GM12878 (cell line): ENCODE data around the gene IZUMO1. TPM values are rescaled to one million over a fixed set of nuclear protein-coding genes. Genes with fewer than 3 reads are reported as not detected.

ENCODE experiments used
- BACH1 ChIP-seq: fragments of 450-650 bp; IDR thresholded peaks from 2 replicates; pipeline ENCODE4 v1.6.1; 2017; ENCODE audit warnings: mild to moderate bottlenecking, borderline replicate concordance
- CHD2 ChIP-seq: IDR thresholded peaks from 2 replicates; pipeline ENCODE4 v1.6.1; 2011; ENCODE audit warnings: low read depth, low read length, improper control_type of control experiment, borderline replicate concordance
- CREM ChIP-seq: IDR thresholded peaks from 2 replicates; pipeline ENCODE4 v1.6.1; 2014; ENCODE audit warnings: antibody characterized with exemption, low read depth
- EGR1 ChIP-seq, 2 experiments: IDR thresholded peaks; 1 replicate in 1 of 2; 2 replicates in 1 of 2; pipeline ENCODE4 v1.6.1; 2011 to 2012; ENCODE audit warnings: low read depth in 2 of 2, low read length in 2 of 2, borderline replicate concordance in 1 of 2, mild to moderate bottlenecking in 1 of 2, moderate library complexity in 1 of 2
- GATAD2B ChIP-seq: fragments of 450-650 bp; conservative IDR thresholded peaks from 2 replicates; pipeline ENCODE4 v1.6.1; 2017; ENCODE audit warnings: low read depth, mild to moderate bottlenecking, moderate library complexity
- IKZF1 ChIP-seq: fragments of 450-650 bp; conservative IDR thresholded peaks from 2 replicates; pipeline ENCODE4 v1.6.1; 2017; ENCODE audit warnings: antibody characterized with exemption, mild to moderate bottlenecking
- MYC ChIP-seq: IDR thresholded peaks from 2 replicates; pipeline ENCODE4 v1.6.1; 2011; ENCODE audit warnings: mild to moderate bottlenecking, low read length, moderate library complexity, inconsistent platforms; ENCODE audit not compliant: insufficient read depth, insufficient replicate concordance, insufficient read length, severe bottlenecking
- NRF1 ChIP-seq: conservative IDR thresholded peaks from 2 replicates; pipeline ENCODE4 v1.6.1; 2011; ENCODE audit warnings: mild to moderate bottlenecking, low read depth, low read length, improper control_type of control experiment
- POLR2A ChIP-seq: IDR thresholded peaks from 2 replicates; pipeline ENCODE4 v1.6.1; 2011; ENCODE audit warnings: low read depth, mild to moderate bottlenecking, low read length
- SMC3 ChIP-seq: IDR thresholded peaks from 2 replicates; pipeline ENCODE4 v1.6.1; 2011; ENCODE audit warnings: low read length, improper control_type of control experiment, borderline replicate concordance
- TARDBP ChIP-seq: IDR thresholded peaks from 2 replicates; pipeline ENCODE4 v1.6.1; 2016; ENCODE audit warnings: borderline replicate concordance
- TCF12 ChIP-seq: IDR thresholded peaks from 2 replicates; pipeline ENCODE4 v1.6.1; 2011; ENCODE audit warnings: low read depth, mild to moderate bottlenecking, low read length
- YY1 ChIP-seq: IDR thresholded peaks from 2 replicates; pipeline ENCODE4 v1.6.1; 2011; ENCODE audit warnings: low read depth, mild to moderate bottlenecking, low read length
- ZNF274 ChIP-seq: IDR thresholded peaks from one replicate; pipeline ENCODE4 v1.8.0; 2011; ENCODE audit not compliant: insufficient read length, insufficient read depth
- polyA plus RNA-seq, 11 experiments: library from polyadenylated mRNA; depleted of rRNA in 4 of 11; unstranded in 6 of 11; stranded (reverse) in 5 of 11; fragments of >200 nt; fragmentation: Nextera tagmentation in 4 of 11; fragmentation: Illumina TruSeq in 1 of 11; extraction: Ambion mirVana in 4 of 11; extraction: Trizol in 1 of 11; gene quantifications; 1 replicate in 1 of 11; 2 replicates in 10 of 11; pipeline versions ENCODE4 v1.2.1 to v1.2.3, GENCODE V29; 2011 to 2016; ENCODE audit warnings: inconsistent platforms in 2 of 11, missing spikeins in 2 of 11, low read depth in 1 of 11
- total RNA-seq, 4 experiments: library from RNA; depleted of rRNA in 3 of 4; stranded (reverse); fragments of >200 nt in 3 of 4; fragmentation: Illumina TruSeq in 1 of 4; extraction: Trizol in 1 of 4; gene quantifications; 2 replicates each; pipeline versions ENCODE4 v1.2.1 to v1.2.3, GENCODE V29; 2013 to 2021
- TF ChIP-seq, protein P1 (sequence below): fragments of 450-650 bp; formaldehyde crosslinking; IDR thresholded peaks from 2 replicates; pipeline ENCODE4 v1.4.0; 2022; ENCODE audit warnings: mild to moderate bottlenecking, moderate library complexity
- TF ChIP-seq, protein P2 (sequence below): fragments of 450-650 bp; IDR thresholded peaks from 2 replicates; pipeline ENCODE4 v1.6.1; 2017; ENCODE audit warnings: mild to moderate bottlenecking, low read depth, inconsistent platforms; ENCODE audit not compliant: poor library complexity, severe bottlenecking
- TF ChIP-seq, protein P3 (sequence below): fragments of 450-650 bp; IDR thresholded peaks from 2 replicates; pipeline ENCODE4 v1.6.1; 2016; ENCODE audit warnings: mild to moderate bottlenecking
- TF ChIP-seq, protein P4 (sequence below): fragments of 450-650 bp; IDR thresholded peaks from 2 replicates; pipeline ENCODE4 v1.6.1; 2017; ENCODE audit warnings: mild to moderate bottlenecking, moderate library complexity

Gene IZUMO1
- total and polyA plus RNA-seq, 10 of the 15 experiments (the other 5 are each of a cell fraction or from before 2014, with no cell fraction given): not detected

DNA sequence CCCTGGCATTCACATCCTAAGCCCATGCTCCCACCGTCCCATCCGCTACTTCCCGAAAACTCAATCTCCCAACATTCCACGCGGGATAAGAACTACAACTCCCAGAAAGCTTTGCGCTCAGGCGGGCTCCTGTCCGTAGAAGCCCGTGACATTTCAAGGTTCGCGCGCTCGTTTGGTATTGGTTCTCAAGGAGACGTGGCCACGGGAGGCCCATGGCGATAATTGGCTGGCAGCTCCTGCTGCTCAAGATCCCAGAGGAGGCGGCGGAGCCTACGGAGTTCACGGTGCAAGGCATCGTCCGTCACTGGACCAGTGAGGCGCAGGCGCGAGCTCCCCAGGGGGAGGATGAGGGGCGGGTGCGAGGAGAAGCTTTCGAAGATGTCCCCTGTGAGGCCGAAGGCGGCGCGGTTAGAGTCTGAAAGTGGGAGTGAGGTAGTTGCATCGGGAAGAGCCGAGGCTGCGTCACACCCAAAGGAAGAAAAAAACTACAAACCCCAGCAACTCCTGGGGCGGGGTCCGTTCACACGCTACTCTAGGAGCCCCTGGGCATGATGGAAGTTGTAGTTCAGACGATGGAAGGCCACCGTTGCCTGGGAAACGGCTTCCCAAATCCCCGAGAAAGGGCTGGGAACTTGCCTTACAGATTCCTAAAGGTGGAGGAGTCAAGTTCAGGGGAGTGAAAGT is 26.0 kb downstream of the IZUMO1 start (continued):
- TF ChIP-seq CHD2 (peak; percentile 95), TARDBP (peak; percentile 95), GATAD2B (0 out of 2 replicates have a peak, but pooled peaks have one; percentile 50), TCF12 (no peak), SMC3 (no peak), YY1 (peak; percentile 51), NRF1 (peak; percentile 51), CREM (peak; percentile 84), POLR2A (peak; percentile 80), IKZF1 (peak; percentile 97), ZNF274 (no peak), BACH1 (no peak), EGR1 (IDR thresholded peaks at IDR 0.05; ENCODE audit: borderline replicate concordance in 1 of 2, low read depth in 2 of 2, low read length in 2 of 2) (no peak), MYC (no peak)
- TF ChIP-seq, protein P1, sequence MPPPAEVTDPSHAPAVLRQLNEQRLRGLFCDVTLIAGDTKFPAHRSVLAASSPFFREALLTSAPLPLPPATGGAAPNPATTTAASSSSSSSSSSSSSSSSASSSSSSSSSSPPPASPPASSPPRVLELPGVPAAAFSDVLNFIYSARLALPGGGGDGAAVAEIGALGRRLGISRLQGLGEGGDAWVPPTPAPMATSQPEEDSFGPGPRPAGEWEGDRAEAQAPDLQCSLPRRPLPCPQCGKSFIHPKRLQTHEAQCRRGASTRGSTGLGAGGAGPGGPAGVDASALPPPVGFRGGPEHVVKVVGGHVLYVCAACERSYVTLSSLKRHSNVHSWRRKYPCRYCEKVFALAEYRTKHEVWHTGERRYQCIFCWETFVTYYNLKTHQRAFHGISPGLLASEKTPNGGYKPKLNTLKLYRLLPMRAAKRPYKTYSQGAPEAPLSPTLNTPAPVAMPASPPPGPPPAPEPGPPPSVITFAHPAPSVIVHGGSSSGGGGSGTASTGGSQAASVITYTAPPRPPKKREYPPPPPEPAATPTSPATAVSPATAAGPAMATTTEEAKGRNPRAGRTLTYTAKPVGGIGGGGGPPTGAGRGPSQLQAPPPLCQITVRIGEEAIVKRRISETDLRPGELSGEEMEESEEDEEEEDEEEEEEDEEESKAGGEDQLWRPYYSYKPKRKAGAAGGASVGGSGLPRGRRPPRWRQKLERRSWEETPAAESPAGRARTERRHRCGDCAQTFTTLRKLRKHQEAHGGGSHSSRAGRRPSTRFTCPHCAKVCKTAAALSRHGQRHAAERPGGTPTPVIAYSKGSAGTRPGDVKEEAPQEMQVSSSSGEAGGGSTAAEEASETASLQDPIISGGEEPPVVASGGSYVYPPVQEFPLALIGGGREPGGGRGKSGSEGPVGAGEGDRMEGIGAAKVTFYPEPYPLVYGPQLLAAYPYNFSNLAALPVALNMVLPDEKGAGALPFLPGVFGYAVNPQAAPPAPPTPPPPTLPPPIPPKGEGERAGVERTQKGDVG (CRISPR knock-in tag): no peak
- TF ChIP-seq, protein P2, sequence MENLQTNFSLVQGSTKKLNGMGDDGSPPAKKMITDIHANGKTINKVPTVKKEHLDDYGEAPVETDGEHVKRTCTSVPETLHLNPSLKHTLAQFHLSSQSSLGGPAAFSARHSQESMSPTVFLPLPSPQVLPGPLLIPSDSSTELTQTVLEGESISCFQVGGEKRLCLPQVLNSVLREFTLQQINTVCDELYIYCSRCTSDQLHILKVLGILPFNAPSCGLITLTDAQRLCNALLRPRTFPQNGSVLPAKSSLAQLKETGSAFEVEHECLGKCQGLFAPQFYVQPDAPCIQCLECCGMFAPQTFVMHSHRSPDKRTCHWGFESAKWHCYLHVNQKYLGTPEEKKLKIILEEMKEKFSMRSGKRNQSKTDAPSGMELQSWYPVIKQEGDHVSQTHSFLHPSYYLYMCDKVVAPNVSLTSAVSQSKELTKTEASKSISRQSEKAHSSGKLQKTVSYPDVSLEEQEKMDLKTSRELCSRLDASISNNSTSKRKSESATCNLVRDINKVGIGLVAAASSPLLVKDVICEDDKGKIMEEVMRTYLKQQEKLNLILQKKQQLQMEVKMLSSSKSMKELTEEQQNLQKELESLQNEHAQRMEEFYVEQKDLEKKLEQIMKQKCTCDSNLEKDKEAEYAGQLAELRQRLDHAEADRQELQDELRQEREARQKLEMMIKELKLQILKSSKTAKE: peak; percentile 41
- TF ChIP-seq, protein P3, sequence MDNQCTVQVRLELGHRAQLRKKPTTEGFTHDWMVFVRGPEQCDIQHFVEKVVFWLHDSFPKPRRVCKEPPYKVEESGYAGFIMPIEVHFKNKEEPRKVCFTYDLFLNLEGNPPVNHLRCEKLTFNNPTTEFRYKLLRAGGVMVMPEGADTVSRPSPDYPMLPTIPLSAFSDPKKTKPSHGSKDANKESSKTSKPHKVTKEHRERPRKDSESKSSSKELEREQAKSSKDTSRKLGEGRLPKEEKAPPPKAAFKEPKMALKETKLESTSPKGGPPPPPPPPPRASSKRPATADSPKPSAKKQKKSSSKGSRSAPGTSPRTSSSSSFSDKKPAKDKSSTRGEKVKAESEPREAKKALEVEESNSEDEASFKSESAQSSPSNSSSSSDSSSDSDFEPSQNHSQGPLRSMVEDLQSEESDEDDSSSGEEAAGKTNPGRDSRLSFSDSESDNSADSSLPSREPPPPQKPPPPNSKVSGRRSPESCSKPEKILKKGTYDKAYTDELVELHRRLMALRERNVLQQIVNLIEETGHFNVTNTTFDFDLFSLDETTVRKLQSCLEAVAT: 0 out of 2 replicates have a peak, but pooled peaks have one; percentile 22
- TF ChIP-seq, protein P4, sequence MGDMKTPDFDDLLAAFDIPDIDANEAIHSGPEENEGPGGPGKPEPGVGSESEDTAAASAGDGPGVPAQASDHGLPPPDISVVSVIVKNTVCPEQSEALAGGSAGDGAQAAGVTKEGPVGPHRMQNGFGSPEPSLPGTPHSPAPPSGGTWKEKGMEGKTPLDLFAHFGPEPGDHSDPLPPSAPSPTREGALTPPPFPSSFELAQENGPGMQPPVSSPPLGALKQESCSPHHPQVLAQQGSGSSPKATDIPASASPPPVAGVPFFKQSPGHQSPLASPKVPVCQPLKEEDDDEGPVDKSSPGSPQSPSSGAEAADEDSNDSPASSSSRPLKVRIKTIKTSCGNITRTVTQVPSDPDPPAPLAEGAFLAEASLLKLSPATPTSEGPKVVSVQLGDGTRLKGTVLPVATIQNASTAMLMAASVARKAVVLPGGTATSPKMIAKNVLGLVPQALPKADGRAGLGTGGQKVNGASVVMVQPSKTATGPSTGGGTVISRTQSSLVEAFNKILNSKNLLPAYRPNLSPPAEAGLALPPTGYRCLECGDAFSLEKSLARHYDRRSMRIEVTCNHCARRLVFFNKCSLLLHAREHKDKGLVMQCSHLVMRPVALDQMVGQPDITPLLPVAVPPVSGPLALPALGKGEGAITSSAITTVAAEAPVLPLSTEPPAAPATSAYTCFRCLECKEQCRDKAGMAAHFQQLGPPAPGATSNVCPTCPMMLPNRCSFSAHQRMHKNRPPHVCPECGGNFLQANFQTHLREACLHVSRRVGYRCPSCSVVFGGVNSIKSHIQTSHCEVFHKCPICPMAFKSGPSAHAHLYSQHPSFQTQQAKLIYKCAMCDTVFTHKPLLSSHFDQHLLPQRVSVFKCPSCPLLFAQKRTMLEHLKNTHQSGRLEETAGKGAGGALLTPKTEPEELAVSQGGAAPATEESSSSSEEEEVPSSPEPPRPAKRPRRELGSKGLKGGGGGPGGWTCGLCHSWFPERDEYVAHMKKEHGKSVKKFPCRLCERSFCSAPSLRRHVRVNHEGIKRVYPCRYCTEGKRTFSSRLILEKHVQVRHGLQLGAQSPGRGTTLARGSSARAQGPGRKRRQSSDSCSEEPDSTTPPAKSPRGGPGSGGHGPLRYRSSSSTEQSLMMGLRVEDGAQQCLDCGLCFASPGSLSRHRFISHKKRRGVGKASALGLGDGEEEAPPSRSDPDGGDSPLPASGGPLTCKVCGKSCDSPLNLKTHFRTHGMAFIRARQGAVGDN: no peak
